GM23338 (cell line): Measurements from ENCODE around the gene CTDP1. TPM values are rescaled to one million over a fixed set of nuclear protein-coding genes. Genes with fewer than 3 reads are reported as not detected.

ENCODE experiments used
- ATAC-seq: fragments of 200-7000 bp; cut with Tn5 transposase; 3 replicates; pipeline ENCODE4 v1.9.1; 2020
- DNase-seq: peaks from one replicate; pipeline ENCODE4 v3.0.0-alpha.2; 2015; ENCODE audit warnings: low spot score
- H2AFZ ChIP-seq: fragments of 200-600 bp; sonication (generic); 2 replicates; pipeline ENCODE4 v1.8.0; 2016; ENCODE audit warnings: antibody characterized with exemption, mild to moderate bottlenecking, moderate library complexity
- H3F3A ChIP-seq: fragments of 200-600 bp; sonication (generic); replicated peaks from 2 replicates; pipeline ENCODE4 v1.8.0; 2017; ENCODE audit warnings: antibody characterized with exemption, mixed run types, low read depth
- H3K27ac ChIP-seq: fragments of 200-600 bp; sonication (generic); 2 replicates; pipeline ENCODE4 v1.6.1; 2016; ENCODE audit warnings: low read depth
- H3K27me3 ChIP-seq: fragments of 200-600 bp; sonication (generic); 2 replicates; pipeline ENCODE4 v1.8.0; 2016; ENCODE audit warnings: mild to moderate bottlenecking, mixed run types, moderate library complexity; ENCODE audit not compliant: insufficient read depth
- H3K36me3 ChIP-seq: fragments of 200-600 bp; sonication (generic); 2 replicates; pipeline ENCODE4 v1.8.0; 2016; ENCODE audit warnings: mild to moderate bottlenecking; ENCODE audit not compliant: insufficient read depth
- H3K4me1 ChIP-seq: fragments of 200-600 bp; sonication (generic); 2 replicates; pipeline ENCODE4 v1.8.0; 2016; ENCODE audit warnings: mild to moderate bottlenecking, moderate library complexity; ENCODE audit not compliant: insufficient read depth
- H3K4me2 ChIP-seq: fragments of 200-600 bp; sonication (generic); 2 replicates; pipeline ENCODE4 v1.7.1; 2017; ENCODE audit warnings: mixed run types
- H3K4me3 ChIP-seq: fragments of 200-600 bp; sonication (generic); 2 replicates; pipeline ENCODE4 v1.6.1; 2016; ENCODE audit warnings: mixed run types
- H3K79me2 ChIP-seq: fragments of 200-600 bp; sonication (generic); replicated peaks from 2 replicates; pipeline ENCODE4 v1.8.0; 2017; ENCODE audit warnings: mild to moderate bottlenecking; ENCODE audit not compliant: insufficient read depth
- H3K9me2 ChIP-seq: fragments of 200-600 bp; sonication (generic); 2 replicates; pipeline ENCODE4 v1.8.0; 2017; ENCODE audit not compliant: insufficient read depth
- H4K20me1 ChIP-seq: fragments of 200-600 bp; sonication (generic); replicated peaks from 2 replicates; pipeline ENCODE4 v1.8.0; 2017; ENCODE audit warnings: mild to moderate bottlenecking; ENCODE audit not compliant: insufficient read depth
- H3K27ac Mint-ChIP-seq: 2 replicates; pipeline ENCODE4 v1.8.0; 2020; ENCODE audit warnings: inconsistent platforms, mild to moderate bottlenecking, moderate library complexity, mixed read lengths
- H3K27me3 Mint-ChIP-seq: 3 replicates; pipeline ENCODE4 v1.8.0; 2022; ENCODE audit warnings: low read depth, mild to moderate bottlenecking, moderate library complexity, mixed read lengths, inconsistent platforms; ENCODE audit not compliant: insufficient read depth, poor library complexity
- H3K36me3 Mint-ChIP-seq: 3 replicates; pipeline ENCODE4 v1.8.0; 2021; ENCODE audit warnings: low read depth, mild to moderate bottlenecking, inconsistent platforms, moderate library complexity, mixed read lengths
- H3K4me1 Mint-ChIP-seq: 3 replicates; pipeline ENCODE4 v1.8.0; 2020; ENCODE audit warnings: mild to moderate bottlenecking, inconsistent platforms, mixed read lengths
- H3K4me3 Mint-ChIP-seq: 3 replicates; pipeline ENCODE4 v1.8.0; 2021; ENCODE audit warnings: moderate library complexity, mild to moderate bottlenecking, inconsistent platforms, mixed read lengths
- H3K9me3 Mint-ChIP-seq: 3 replicates; pipeline ENCODE4 v1.8.0; 2020; ENCODE audit warnings: moderate library complexity, mild to moderate bottlenecking, inconsistent platforms, mixed read lengths
- CREB1 ChIP-seq: fragments of 250-450 bp; sonication (Bioruptor Pico); IDR thresholded peaks from 2 replicates; pipeline ENCODE4 v1.5.0; 2020; ENCODE audit warnings: low read depth, mild to moderate bottlenecking, moderate library complexity
- CTCF ChIP-seq, 2 experiments: fragments of 200-600 bp in 1 of 2; sonication (generic) in 1 of 2; conservative IDR thresholded peaks; 2 replicates each; pipeline versions ENCODE4 v1.5.1 to v1.6.1; 2016 to 2017; ENCODE audit warnings: antibody characterized with exemption in 2 of 2, low read depth in 2 of 2, mild to moderate bottlenecking in 2 of 2, moderate library complexity in 1 of 2
- EZH2 ChIP-seq: fragments of 200-600 bp; sonication (generic); IDR thresholded peaks from one replicate; pipeline ENCODE4 v1.8.0; 2017; ENCODE audit warnings: antibody characterized with exemption, mild to moderate bottlenecking, low read depth; ENCODE audit not compliant: unreplicated experiment
- EZH2phosphoT487 ChIP-seq: fragments of 200-600 bp; sonication (generic); IDR thresholded peaks from one replicate; pipeline ENCODE4 v1.8.1; 2018; ENCODE audit warnings: antibody characterized with exemption; ENCODE audit not compliant: unreplicated experiment
- NANOG ChIP-seq: IDR thresholded peaks from 2 replicates; pipeline ENCODE4 v1.6.1; 2016; ENCODE audit warnings: antibody characterized with exemption, borderline replicate concordance
- POLR2AphosphoS5 ChIP-seq: IDR thresholded peaks from 2 replicates; pipeline ENCODE4 v1.6.1; 2016; ENCODE audit warnings: antibody characterized with exemption, low read depth
- REST ChIP-seq: IDR thresholded peaks from one replicate; pipeline ENCODE4 v1.6.1; 2018; ENCODE audit warnings: antibody characterized with exemption; ENCODE audit not compliant: unreplicated experiment
- STAT1 ChIP-seq: IDR thresholded peaks from one replicate; pipeline ENCODE4 v1.6.1; 2016; ENCODE audit warnings: antibody characterized with exemption; ENCODE audit not compliant: unreplicated experiment
- ZNF114 ChIP-seq: fragments of 250-450 bp; sonication (Bioruptor Pico); IDR thresholded peaks from 2 replicates; pipeline ENCODE4 v1.5.0; 2020; ENCODE audit warnings: mild to moderate bottlenecking, moderate library complexity
- ZNF331 ChIP-seq: fragments of 250-450 bp; sonication (Bioruptor Pico); IDR thresholded peaks from 2 replicates; pipeline ENCODE4 v1.5.0; 2020; ENCODE audit warnings: low read depth, mild to moderate bottlenecking, moderate library complexity
- polyA plus RNA-seq: library from polyadenylated mRNA; unstranded; fragments of >200 nt; fragmentation: Nextera tagmentation; extraction: Ambion mirVana; gene quantifications from 2 replicates; pipeline ENCODE4 v1.2.1, GENCODE V29; 2016
- total RNA-seq: library from RNA; depleted of rRNA; stranded (reverse); fragments of >200 nt; shearing (Covaris generic); gene quantifications from 2 replicates; pipeline ENCODE4 v1.2.3, GENCODE V29; 2014
- TF ChIP-seq, protein P1 (sequence below): IDR thresholded peaks from 2 replicates; pipeline ENCODE4 v1.6.1; 2016; ENCODE audit warnings: antibody characterized with exemption

The CTDP1 gene
- total and polyA plus RNA-seq, 2 experiments from 2014 or later: 9.4 to 51.6 TPM

GRCh38 chr18:79634593-79635426, 44.8 kb upstream of the CTDP1 start (continued):
- TF ChIP-seq REST: no peak

- no peak overlapping the region for H2AFZ ChIP-seq
- Mint-ChIP-seq H3K4me3 (no peak overlapping the region), H3K36me3 (peaks cover 9% of the 10 kb centered on the region), H3K4me1 (peaks cover 3% of the 10 kb centered on the region; the same call in 1 of the 3 replicates), H3K27me3 (peaks cover 22% of the 10 kb centered on the region), H3K27ac (no peak overlapping the region), H3K9me3 (peaks cover 23% of the 10 kb centered on the region)
- no peak for TF ChIP-seq NANOG
- 0 out of 2 replicates have a peak, but pooled peaks cover 5% of the 10 kb centered on the region for H3K27me3 ChIP-seq
- no peak overlapping the region for H3K4me3 ChIP-seq
- DNase-seq (no peak), ATAC-seq (no peak)
- no peaks in the 10 kb centered on the region for H3K4me1 ChIP-seq
- no peak overlapping the region for H3K27ac ChIP-seq
- H3K36me3 ChIP-seq: no peaks in the 10 kb centered on the region
- H4K20me1 ChIP-seq: no peaks in the 10 kb centered on the region; the same call in 1 of the 2 replicates
- no peaks in the 10 kb centered on the region for H3F3A ChIP-seq
- H3K4me2 ChIP-seq: no peak overlapping the region
- H3K9me2 ChIP-seq: no peaks in the 10 kb centered on the region
- no peaks in the 10 kb centered on the region for H3K79me2 ChIP-seq
Measured at GRCh38 chr18:79635427-79635726, 44.2 kb upstream of the CTDP1 start.

- Histone ChIP-seq H3K4me2 (peak overlapping the region; percentile 75), H3K36me3 (no peaks in the 10 kb centered on the region), H3K79me2 (no peaks in the 10 kb centered on the region), H4K20me1 (no peaks in the 10 kb centered on the region; the same call in 1 of the 2 replicates), H3F3A (no peaks in the 10 kb centered on the region), H3K27ac (no peak overlapping the region), H3K9me2 (no peaks in the 10 kb centered on the region), H3K4me3 (peak overlapping the region; percentile 50), H3K4me1 (no peaks in the 10 kb centered on the region), H3K27me3 (0 out of 2 replicates have a peak, but pooled peaks cover 5% of the 10 kb centered on the region), H2AFZ (peak overlapping the region; percentile 97; the same call in 1 of the 2 replicates)
- ATAC-seq: peak; percentile 80
- H3K9me3 Mint-ChIP-seq: peaks cover 23% of the 10 kb centered on the region
- peaks cover 9% of the 10 kb centered on the region; the same call in 2 of the 3 replicates for H3K36me3 Mint-ChIP-seq
- TF ChIP-seq ZNF114 (CRISPR knock-in tag) (no peak), STAT1 (no peak), POLR2AphosphoS5 (no peak), NANOG (no peak), CTCF (conservative IDR thresholded peaks at IDR 0.05; ENCODE audit: low read depth in 2 of 2) (no peak), EZH2 (no peak), EZH2phosphoT487 (no peak), ZNF331 (CRISPR knock-in tag) (no peak), CREB1 (CRISPR knock-in tag) (no peak)
- TF ChIP-seq, protein P1, sequence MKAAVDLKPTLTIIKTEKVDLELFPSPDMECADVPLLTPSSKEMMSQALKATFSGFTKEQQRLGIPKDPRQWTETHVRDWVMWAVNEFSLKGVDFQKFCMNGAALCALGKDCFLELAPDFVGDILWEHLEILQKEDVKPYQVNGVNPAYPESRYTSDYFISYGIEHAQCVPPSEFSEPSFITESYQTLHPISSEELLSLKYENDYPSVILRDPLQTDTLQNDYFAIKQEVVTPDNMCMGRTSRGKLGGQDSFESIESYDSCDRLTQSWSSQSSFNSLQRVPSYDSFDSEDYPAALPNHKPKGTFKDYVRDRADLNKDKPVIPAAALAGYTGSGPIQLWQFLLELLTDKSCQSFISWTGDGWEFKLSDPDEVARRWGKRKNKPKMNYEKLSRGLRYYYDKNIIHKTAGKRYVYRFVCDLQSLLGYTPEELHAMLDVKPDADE: no peak
- peaks cover 3% of the 10 kb centered on the region; the same call in 1 of the 3 replicates for H3K4me1 Mint-ChIP-seq
- peaks cover 15% of the 10 kb centered on the region for H3K27me3 Mint-ChIP-seq
- peak; percentile 70 for DNase-seq
- 0 out of 3 replicates have a peak overlapping the region, but pooled peaks have one; percentile 16 for H3K4me3 Mint-ChIP-seq
- H3K27ac Mint-ChIP-seq: no peak overlapping the region
Measured at GRCh38 chr18:79637181-79637920, 42.3 kb upstream of the CTDP1 start.
